ENCODE measurements around the gene IKBKG. TPM values are rescaled to one million over a fixed set of nuclear protein-coding genes. Genes with fewer than 3 reads are reported as not detected.
"Not testable (repeated sequence)": the region's sequence is repeated elsewhere in the genome, so short reads cannot be mapped to it uniquely, and the experiment has no call there.

Gene IKBKG
- total and polyA plus RNA-seq, 2 of the 8 experiments (the other 6 are each of a cell fraction or from before 2014, with no cell fraction given) = 17.5 to 18.1 TPM

DNA sequence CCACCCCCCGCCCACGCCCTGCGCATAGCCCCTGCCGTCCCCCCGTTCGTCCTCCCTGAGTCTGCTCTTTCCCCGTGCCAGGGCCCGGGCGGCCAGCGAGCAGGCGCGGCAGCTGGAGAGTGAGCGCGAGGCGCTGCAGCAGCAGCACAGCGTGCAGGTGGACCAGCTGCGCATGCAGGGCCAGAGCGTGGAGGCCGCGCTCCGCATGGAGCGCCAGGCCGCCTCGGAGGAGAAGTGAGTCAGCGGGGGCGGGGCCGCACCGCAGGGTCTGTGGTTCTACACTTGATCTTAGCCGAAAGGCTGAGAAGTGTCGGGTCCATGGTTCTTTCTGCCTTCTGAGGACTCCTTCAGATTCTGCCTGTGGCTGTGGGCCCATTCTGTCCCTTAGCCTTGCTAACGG is 12.9 kb downstream of the IKBKG start:
- H3K56ac ChIP-seq (replicated peaks; ENCODE audit: insufficient read length, low read depth, low read length); H3K4me3 ChIP-seq (ENCODE audit: extremely low read depth in 1 of 4, insufficient read depth in 2 of 4, low read depth in 3 of 4, low read length in 4 of 4); H4K8ac ChIP-seq (ENCODE audit: extremely low read depth, insufficient read depth, low read length); H3K4me1 ChIP-seq (replicated peaks in 1 of 4; ENCODE audit: control insufficient read depth in 3 of 4, insufficient read depth in 4 of 4, low read length in 3 of 4); H3K27ac ChIP-seq (ENCODE audit: low read depth, low read length); H3K79me2 ChIP-seq (ENCODE audit: control insufficient read depth in 1 of 2, insufficient read depth in 2 of 2, low read length in 2 of 2); H2AK5ac ChIP-seq (ENCODE audit: low read depth, low read length); H3K4ac ChIP-seq (replicated peaks; ENCODE audit: insufficient read length, low read depth, low read length); H3K79me1 ChIP-seq (ENCODE audit: low read depth, low read length); H3K27me3 ChIP-seq (replicated peaks in 1 of 4; ENCODE audit: control insufficient read depth in 3 of 4, extremely low read depth in 1 of 4, insufficient read depth in 3 of 4, low read length in 3 of 4); H3K18ac ChIP-seq (ENCODE audit: extremely low read depth, low read length); POLR2A ChIA-PET (ENCODE audit: partially characterized antibody); H3K36me3 ChIP-seq (ENCODE audit: control insufficient read depth in 2 of 4, insufficient read depth in 4 of 4, low read length in 3 of 4); H4K5ac ChIP-seq (ENCODE audit: insufficient read length, low read depth, low read length); H2BK20ac ChIP-seq (ENCODE audit: low read length); H2AFZ ChIP-seq (ENCODE audit: low read length); H2BK5ac ChIP-seq (ENCODE audit: low read depth, low read length); H2BK12ac ChIP-seq (ENCODE audit: low read depth, low read length); H3K23ac ChIP-seq (ENCODE audit: insufficient read length); FAIRE-seq; H3K9me3 ChIP-seq (ENCODE audit: insufficient read depth in 2 of 2, low read depth in 1 of 2, low read length in 1 of 2); H3K14ac ChIP-seq (ENCODE audit: insufficient read length); H2BK120ac ChIP-seq (replicated peaks; ENCODE audit: low read depth, low read length); H3K9ac ChIP-seq (replicated peaks in 1 of 4; ENCODE audit: extremely low read depth in 1 of 4, low read depth in 3 of 4, low read length in 3 of 4); H2BK15ac ChIP-seq (ENCODE audit: low read length); H3K23me2 ChIP-seq (ENCODE audit: low read depth, low read length); CTCF ChIA-PET (ENCODE audit: partially characterized antibody); H3K4me2 ChIP-seq (ENCODE audit: insufficient read depth in 1 of 2, low read depth in 2 of 2, low read length in 2 of 2); H4K91ac ChIP-seq (replicated peaks; ENCODE audit: insufficient read length, low read length); DNase-seq (ENCODE audit: low read depth in 1 of 2, low spot score in 2 of 2); H4K20me1 ChIP-seq (replicated peaks in 1 of 2; ENCODE audit: control insufficient read depth in 1 of 2, insufficient read depth in 2 of 2, low read length in 2 of 2): not testable (repeated sequence)
- 86% methylated on average over 7 of the region's 31 CpGs; no CpG with 5 or more reads in 1 of the 2 experiments for WGBS, 2 experiments (ENCODE audit: extremely low coverage in 1 of 2, insufficient coverage in 1 of 2, insufficient read length in 1 of 2, insufficient replicate concordance in 2 of 2, low coverage in 1 of 2, low lambda C conversion rate in 2 of 2, missing lambda C conversion rate in 1 of 2)

DNA sequence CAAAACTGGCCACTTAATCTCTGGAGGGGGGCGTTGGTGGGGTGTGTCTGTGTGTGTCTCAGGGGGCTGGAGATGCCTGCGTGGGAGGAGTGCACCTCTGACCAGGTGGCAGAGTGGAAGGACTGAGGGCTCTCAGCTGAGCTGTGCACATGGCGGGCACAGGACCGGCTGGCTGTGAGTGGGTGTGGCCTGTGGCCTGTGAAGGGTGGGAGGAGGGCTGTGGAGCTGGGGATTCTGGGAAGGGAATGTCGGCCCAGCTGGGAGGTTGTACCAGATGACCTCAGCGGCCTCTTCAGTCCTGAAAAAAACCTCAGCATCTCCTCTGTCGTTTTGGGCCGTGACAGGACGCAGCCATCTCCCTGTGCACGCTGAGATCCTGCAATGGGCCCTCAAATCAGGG is 14.9 kb downstream of the IKBKG start:
- H4K8ac ChIP-seq (ENCODE audit: extremely low read depth, insufficient read depth, low read length); H3K27ac ChIP-seq (ENCODE audit: low read depth, low read length); H4K20me1 ChIP-seq (replicated peaks in 1 of 2; ENCODE audit: control insufficient read depth in 1 of 2, insufficient read depth in 2 of 2, low read length in 2 of 2); H3K23me2 ChIP-seq (ENCODE audit: low read depth, low read length); H4K5ac ChIP-seq (ENCODE audit: insufficient read length, low read depth, low read length); H3K4me3 ChIP-seq (ENCODE audit: extremely low read depth in 1 of 4, insufficient read depth in 2 of 4, low read depth in 3 of 4, low read length in 4 of 4); H3K23ac ChIP-seq (ENCODE audit: insufficient read length); H3K9me3 ChIP-seq (ENCODE audit: insufficient read depth in 2 of 2, low read depth in 1 of 2, low read length in 1 of 2); H4K91ac ChIP-seq (replicated peaks; ENCODE audit: insufficient read length, low read length); H2AK5ac ChIP-seq (ENCODE audit: low read depth, low read length); H3K4me1 ChIP-seq (replicated peaks in 1 of 4; ENCODE audit: control insufficient read depth in 3 of 4, insufficient read depth in 4 of 4, low read length in 3 of 4); H3K79me1 ChIP-seq (ENCODE audit: low read depth, low read length); H3K9ac ChIP-seq (replicated peaks in 1 of 4; ENCODE audit: extremely low read depth in 1 of 4, low read depth in 3 of 4, low read length in 3 of 4); H2BK15ac ChIP-seq (ENCODE audit: low read length); H3K4ac ChIP-seq (replicated peaks; ENCODE audit: insufficient read length, low read depth, low read length); H3K14ac ChIP-seq (ENCODE audit: insufficient read length); H2BK5ac ChIP-seq (ENCODE audit: low read depth, low read length); POLR2A ChIA-PET (ENCODE audit: partially characterized antibody); H2BK20ac ChIP-seq (ENCODE audit: low read length); H2AFZ ChIP-seq (ENCODE audit: low read length); H2BK12ac ChIP-seq (ENCODE audit: low read depth, low read length); CTCF ChIA-PET (ENCODE audit: partially characterized antibody); DNase-seq (ENCODE audit: low read depth in 1 of 2, low spot score in 2 of 2); H3K18ac ChIP-seq (ENCODE audit: extremely low read depth, low read length); H3K36me3 ChIP-seq (ENCODE audit: control insufficient read depth in 2 of 4, insufficient read depth in 4 of 4, low read length in 3 of 4); H3K27me3 ChIP-seq (replicated peaks in 1 of 4; ENCODE audit: control insufficient read depth in 3 of 4, extremely low read depth in 1 of 4, insufficient read depth in 3 of 4, low read length in 3 of 4); H3K56ac ChIP-seq (replicated peaks; ENCODE audit: insufficient read length, low read depth, low read length); H3K79me2 ChIP-seq (ENCODE audit: control insufficient read depth in 1 of 2, insufficient read depth in 2 of 2, low read length in 2 of 2); H3K4me2 ChIP-seq (ENCODE audit: insufficient read depth in 1 of 2, low read depth in 2 of 2, low read length in 2 of 2); H2BK120ac ChIP-seq (replicated peaks; ENCODE audit: low read depth, low read length): not testable (repeated sequence)
- FAIRE-seq = peak; percentile 62
- WGBS, 2 experiments (ENCODE audit: extremely low coverage in 1 of 2, insufficient coverage in 1 of 2, insufficient read length in 1 of 2, insufficient replicate concordance in 2 of 2, low coverage in 1 of 2, low lambda C conversion rate in 2 of 2, missing lambda C conversion rate in 1 of 2) = no CpG with 5 or more reads among the region's 10 CpGs

Measured in H1 (cell line).